T-helper 17 cell (primary cell): ENCODE measurements around the gene CDT1. TPM values are rescaled to one million over a fixed set of nuclear protein-coding genes. Genes with fewer than 3 reads are reported as not detected.
A peak's percentile ranks its signal among the peaks of the same experiment; 100 is the strongest.

Experiments
- ATAC-seq: fragments of 150-1000 bp; cut with Tn5 transposase; 2 replicates; pipeline ENCODE4 v1.10.0; 2021; ENCODE audit warnings: mild to moderate bottlenecking, moderate library complexity
- DNase-seq, 3 donors: peaks; one replicate each; pipeline versions ENCODE4 v3.0.0 to v3.0.0-alpha.2; 2020 to 2021
- H3K9me3 ChIP-seq: one replicate; pipeline ENCODE4 v1.7.0; 2013; ENCODE audit warnings: low read length, mild to moderate bottlenecking; ENCODE audit not compliant: control insufficient read depth, poor library complexity, severe bottlenecking
- H3K27ac Mint-ChIP-seq: one replicate; pipeline ENCODE4 v1.8.0; 2022; ENCODE audit warnings: mild to moderate bottlenecking, moderate library complexity, mixed read lengths
- H3K27me3 Mint-ChIP-seq: one replicate; pipeline ENCODE4 v1.8.0; 2022; ENCODE audit warnings: mixed read lengths
- H3K36me3 Mint-ChIP-seq: one replicate; pipeline ENCODE4 v1.8.0; 2022; ENCODE audit warnings: low read depth, mixed read lengths
- H3K4me1 Mint-ChIP-seq: one replicate; pipeline ENCODE4 v1.8.0; 2022; ENCODE audit warnings: mild to moderate bottlenecking, mixed read lengths
- H3K4me3 Mint-ChIP-seq: one replicate; pipeline ENCODE4 v1.8.0; 2022; ENCODE audit warnings: mild to moderate bottlenecking, moderate library complexity, mixed read lengths
- total RNA-seq, 4 donors: library from RNA in 2 of 4; stranded (reverse) in 2 of 4; gene quantifications; one replicate each; pipeline ENCODE4 v1.2.3 and lab custom pipeline; 2022 to 2026

The CDT1 gene
- total RNA-seq, 2 donors from 2014 or later: 0.42 to 1.3 TPM

DNA sequence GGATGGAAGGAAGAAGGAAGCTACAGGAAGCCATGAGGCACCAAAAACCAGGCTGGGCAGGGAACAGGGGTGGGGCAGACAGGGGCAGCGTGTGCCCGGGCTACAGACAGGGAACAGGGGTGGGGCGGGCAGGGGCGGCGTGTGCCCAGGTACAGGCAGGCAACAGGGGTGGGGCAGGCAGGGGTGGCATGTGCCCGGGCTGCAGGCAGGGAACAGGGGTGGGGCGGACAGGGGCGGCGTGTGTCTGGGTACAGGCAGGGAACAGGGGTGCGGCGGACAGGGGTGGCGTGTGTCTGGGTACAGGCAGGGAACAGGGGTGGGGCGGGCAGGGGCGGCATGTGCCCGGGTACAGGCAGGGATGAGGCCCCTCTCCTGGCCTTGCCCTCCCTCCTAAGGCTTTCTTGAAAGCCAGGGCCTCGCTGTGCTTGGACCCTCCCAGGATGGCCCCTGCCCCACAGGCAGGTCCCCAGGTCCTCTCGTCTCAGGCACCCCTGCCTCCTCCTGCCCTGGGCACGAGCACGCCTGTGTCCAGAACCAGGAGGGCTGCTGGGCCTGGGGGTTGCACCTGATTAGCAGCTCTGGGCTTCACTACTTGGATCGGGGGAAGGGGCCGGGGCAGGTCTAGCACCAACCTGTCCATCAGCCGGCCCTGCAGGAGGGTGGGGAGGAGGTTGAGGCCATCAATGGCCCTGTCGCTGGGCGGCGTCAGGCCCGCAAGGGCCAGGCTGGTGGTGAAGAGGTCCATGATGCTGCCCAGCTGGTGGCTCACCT, 22.7 kb downstream of the CDT1 start:
- Mint-ChIP-seq H3K27me3 (no peaks in the 10 kb centered on the region), H3K27ac (no peak overlapping the region), H3K4me3 (no peak overlapping the region), H3K36me3 (no peaks in the 10 kb centered on the region), H3K4me1 (no peaks in the 10 kb centered on the region)
- no peaks in the 10 kb centered on the region for H3K9me3 ChIP-seq
- DNase-seq (no peak), ATAC-seq (no peak)

DNA sequence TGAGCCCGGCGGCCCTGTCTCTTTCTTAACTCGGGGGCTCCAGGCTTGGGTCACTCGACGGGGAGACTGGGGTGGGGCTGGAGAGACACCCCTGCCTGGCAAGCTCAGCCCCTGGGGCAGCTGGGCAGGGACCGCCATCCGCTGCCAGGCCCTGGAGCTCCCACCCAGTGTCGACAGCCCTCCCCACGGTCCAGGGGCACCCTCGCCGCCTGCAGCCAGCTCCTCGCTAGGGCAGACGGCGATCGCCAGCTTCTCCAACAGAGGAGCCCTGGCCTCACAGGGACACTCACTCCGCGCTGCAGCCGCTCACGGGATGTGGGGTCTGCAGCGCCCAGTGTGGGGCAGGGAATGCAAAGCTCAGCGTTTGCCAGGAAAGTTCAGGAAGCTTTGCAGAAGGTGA, 24.1 kb downstream of the CDT1 start:
- H3K4me1 Mint-ChIP-seq: no peaks in the 10 kb centered on the region
- no peaks in the 10 kb centered on the region for H3K27me3 Mint-ChIP-seq
- no peak for ATAC-seq
- H3K36me3 Mint-ChIP-seq: no peaks in the 10 kb centered on the region
- H3K27ac Mint-ChIP-seq: no peak overlapping the region
- no peaks in the 10 kb centered on the region for H3K9me3 ChIP-seq
- no peak for DNase-seq
- no peak overlapping the region for H3K4me3 Mint-ChIP-seq

DNA sequence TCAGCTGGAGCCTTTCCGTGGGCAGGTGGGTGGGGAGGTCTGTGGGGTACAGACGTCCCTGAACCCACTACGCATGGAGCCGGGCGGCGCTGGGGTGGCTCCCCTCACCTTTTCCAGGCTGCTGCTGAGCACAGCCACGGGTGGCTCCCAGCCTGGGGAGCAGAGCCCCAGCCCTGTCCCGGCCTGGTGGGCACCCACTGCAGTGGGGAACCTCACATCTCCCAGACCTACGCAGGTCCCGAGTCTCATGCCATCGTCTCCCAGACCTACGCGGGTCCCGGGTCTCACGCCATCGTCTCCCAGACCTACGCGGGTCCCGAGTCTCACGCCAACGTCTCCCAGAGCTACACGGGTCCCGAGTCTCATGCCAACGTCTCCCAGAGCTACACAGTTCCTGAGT, 25.1 kb downstream of the CDT1 start:
- H3K4me1 Mint-ChIP-seq: no peaks in the 10 kb centered on the region
- no peaks in the 10 kb centered on the region for H3K27me3 Mint-ChIP-seq
- no peak overlapping the region for H3K27ac Mint-ChIP-seq
- no peaks in the 10 kb centered on the region for H3K9me3 ChIP-seq
- ATAC-seq: no peak
- H3K4me3 Mint-ChIP-seq: no peak overlapping the region
- H3K36me3 Mint-ChIP-seq: no peaks in the 10 kb centered on the region
- no peak for DNase-seq

DNA sequence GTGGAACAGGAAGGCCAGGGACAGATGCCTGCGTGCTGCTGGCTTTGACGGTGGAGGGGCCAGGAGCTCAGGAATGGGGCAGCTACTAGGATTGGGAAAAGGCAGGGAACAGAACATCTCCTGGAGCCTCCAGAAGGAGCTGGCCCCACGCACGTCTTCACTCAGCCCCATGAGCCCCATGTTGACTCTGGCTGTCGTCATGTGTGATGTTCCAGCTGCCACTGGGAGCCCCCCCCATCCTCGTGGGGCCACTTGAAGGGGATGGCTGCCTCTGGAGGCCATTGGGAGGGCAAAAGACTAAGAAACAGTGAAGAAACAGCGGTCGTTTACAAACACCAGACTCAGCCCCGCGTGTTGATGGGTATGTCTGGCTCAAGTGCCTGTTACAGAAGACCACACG, 26.7 kb downstream of the CDT1 start:
- no peak for ATAC-seq
- no peaks in the 10 kb centered on the region for H3K36me3 Mint-ChIP-seq
- H3K27me3 Mint-ChIP-seq: no peaks in the 10 kb centered on the region
- H3K4me1 Mint-ChIP-seq: no peaks in the 10 kb centered on the region
- no peak overlapping the region for H3K4me3 Mint-ChIP-seq
- no peak overlapping the region for H3K27ac Mint-ChIP-seq
- no peaks in the 10 kb centered on the region for H3K9me3 ChIP-seq
- DNase-seq: no peak

DNA sequence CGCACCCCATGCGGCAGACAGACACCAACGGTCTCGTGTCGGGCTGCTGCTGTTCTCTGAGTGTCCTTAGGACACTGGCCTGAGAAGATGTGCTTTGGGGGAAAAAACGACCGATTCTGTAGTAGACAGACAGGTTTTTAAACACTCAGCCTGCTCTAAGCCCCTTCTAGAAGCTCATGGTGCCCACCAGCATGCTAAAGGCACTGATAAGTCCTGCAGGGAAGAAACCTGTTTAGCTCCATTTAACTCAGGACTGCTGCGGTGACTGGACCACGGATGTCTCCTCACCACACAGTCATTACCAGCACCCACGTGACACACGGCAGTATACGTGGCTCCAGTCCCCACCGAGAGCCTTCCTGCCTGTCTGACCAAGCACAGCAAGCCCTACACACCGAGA, 27.2 kb downstream of the CDT1 start:
- no peak for ATAC-seq

DNA sequence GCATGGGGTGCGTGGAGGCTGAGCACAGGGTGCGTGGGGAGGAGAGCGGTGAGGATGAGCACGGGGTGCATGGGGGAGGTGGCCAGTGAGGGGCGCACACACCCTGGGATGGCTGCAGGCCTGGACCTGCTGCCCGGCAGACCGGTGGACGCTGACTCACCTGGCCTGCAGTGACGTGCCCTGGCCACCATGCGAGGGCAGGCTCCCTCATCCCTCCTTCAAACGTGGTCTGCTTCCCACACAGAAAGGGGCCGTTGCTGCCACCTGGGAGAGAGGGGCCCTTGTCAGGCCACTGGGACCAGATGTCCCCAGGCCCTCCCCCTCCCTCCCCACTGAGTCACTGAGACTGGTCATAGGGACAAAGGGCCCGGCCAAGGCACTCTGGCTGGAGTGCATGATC, 28.2 kb downstream of the CDT1 start:
- Mint-ChIP-seq H3K36me3 (no peaks in the 10 kb centered on the region), H3K27ac (no peak overlapping the region), H3K4me1 (no peaks in the 10 kb centered on the region), H3K27me3 (no peaks in the 10 kb centered on the region), H3K4me3 (no peak overlapping the region)
- H3K9me3 ChIP-seq: no peaks in the 10 kb centered on the region
- DNase-seq: no peak
- ATAC-seq: no peak

More for the DNA sequence above, 27.2 kb downstream of the CDT1 start:
- no peaks in the 10 kb centered on the region for H3K36me3 Mint-ChIP-seq
- H3K9me3 ChIP-seq: no peaks in the 10 kb centered on the region
- DNase-seq: no peak
- H3K27ac Mint-ChIP-seq: no peak overlapping the region
- H3K4me1 Mint-ChIP-seq: no peaks in the 10 kb centered on the region
- H3K4me3 Mint-ChIP-seq: no peak overlapping the region
- H3K27me3 Mint-ChIP-seq: no peaks in the 10 kb centered on the region

DNA sequence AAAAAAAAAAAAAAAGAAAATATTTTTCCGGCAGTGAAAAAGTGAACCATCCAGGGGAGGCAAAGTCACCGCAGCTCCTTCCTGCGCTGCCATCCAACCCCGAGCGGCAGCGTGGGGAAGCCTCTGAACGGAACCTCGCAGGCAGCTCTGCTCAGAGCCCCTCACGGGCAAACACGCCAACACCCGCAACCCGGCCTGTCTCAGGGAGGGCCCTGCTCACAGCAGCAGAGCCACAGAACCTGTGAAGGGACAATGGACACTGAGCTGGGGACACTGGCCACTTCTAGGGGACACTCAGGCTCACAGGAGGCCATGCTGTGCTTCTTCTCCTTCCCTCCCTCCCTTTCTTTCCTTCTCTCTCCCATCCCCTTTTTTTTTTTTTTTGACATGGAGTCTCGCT, 29.5 kb downstream of the CDT1 start:
- Mint-ChIP-seq H3K4me1 (no peaks in the 10 kb centered on the region), H3K36me3 (no peaks in the 10 kb centered on the region), H3K27me3 (no peaks in the 10 kb centered on the region), H3K27ac (no peak overlapping the region), H3K4me3 (no peak overlapping the region)
- H3K9me3 ChIP-seq: no peaks in the 10 kb centered on the region
- ATAC-seq: no peak
- no peak for DNase-seq

DNA sequence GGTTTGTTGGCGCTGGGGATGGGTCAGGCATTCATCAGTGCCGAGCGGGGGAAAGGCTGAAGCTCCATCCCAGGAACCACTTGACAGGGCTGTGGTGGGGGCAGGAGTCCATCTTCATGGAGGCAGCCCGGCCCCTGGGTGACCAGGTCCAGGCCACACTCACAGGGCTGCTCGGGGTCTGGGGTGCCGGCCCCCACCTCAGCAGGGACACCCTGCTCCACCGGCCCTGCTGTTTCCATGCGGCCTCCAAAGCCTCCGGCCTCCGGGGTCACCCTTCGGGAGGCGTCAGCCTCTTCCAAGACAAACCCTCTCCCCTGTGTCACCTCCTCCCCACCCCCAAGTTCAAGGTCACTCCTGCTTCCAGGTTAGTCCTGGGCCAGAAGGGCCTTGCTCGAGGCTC, 31.1 kb downstream of the CDT1 start:
- H3K4me3 Mint-ChIP-seq: no peak overlapping the region
- H3K27ac Mint-ChIP-seq: no peak overlapping the region
- H3K27me3 Mint-ChIP-seq: no peaks in the 10 kb centered on the region
- DNase-seq (no peak), ATAC-seq (no peak)
- H3K36me3 Mint-ChIP-seq: no peaks in the 10 kb centered on the region
- H3K9me3 ChIP-seq: no peaks in the 10 kb centered on the region
- no peaks in the 10 kb centered on the region for H3K4me1 Mint-ChIP-seq

DNA sequence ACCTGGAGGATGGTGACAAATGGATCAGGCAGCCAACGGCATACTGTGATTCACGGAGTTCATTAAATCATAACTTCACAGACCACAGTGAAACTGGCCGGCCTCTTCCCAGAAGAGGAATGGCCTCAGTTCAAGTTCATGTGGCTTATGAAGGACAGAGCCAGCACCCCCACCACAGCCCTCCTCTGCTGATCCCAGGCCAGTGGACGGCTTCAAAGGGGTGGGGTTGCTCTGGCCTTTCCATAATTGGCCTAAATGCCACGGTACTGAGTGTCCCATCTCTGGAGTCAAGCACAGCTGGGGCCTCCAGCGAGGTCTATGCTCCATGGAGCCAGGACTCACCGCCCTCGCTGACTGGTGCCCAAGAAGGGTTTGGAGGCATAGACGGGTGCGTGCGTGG, 31.8 kb downstream of the CDT1 start:
- ATAC-seq (no peak), DNase-seq (no peak)
- Mint-ChIP-seq H3K4me1 (no peaks in the 10 kb centered on the region), H3K27ac (no peak overlapping the region), H3K4me3 (no peak overlapping the region), H3K36me3 (no peaks in the 10 kb centered on the region), H3K27me3 (no peaks in the 10 kb centered on the region)
- H3K9me3 ChIP-seq: no peaks in the 10 kb centered on the region

DNA sequence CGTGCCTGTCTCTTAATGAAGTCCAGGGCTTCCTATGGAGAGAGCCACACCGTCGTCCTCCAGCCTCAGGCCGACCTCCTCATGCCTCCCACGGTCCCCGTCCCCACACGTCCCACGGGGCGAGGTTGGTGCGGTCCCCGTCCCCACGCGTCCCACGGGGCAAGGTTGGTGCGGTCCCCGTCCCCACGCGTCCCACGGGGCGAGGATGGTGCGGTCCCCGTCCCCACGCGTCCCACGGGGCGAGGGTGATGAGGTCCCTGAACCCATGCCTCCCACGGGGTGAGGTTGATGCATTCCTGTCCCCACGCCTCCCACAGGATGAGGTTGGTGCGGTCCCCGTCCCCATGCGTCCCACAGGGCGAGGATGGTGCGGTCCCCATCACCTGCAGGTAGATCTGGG, 32.2 kb downstream of the CDT1 start:
- Mint-ChIP-seq H3K4me1 (no peaks in the 10 kb centered on the region), H3K27me3 (no peaks in the 10 kb centered on the region), H3K27ac (no peak overlapping the region), H3K36me3 (no peaks in the 10 kb centered on the region), H3K4me3 (no peak overlapping the region)
- no peaks in the 10 kb centered on the region for H3K9me3 ChIP-seq
- ATAC-seq: no peak
- DNase-seq: no peak

DNA sequence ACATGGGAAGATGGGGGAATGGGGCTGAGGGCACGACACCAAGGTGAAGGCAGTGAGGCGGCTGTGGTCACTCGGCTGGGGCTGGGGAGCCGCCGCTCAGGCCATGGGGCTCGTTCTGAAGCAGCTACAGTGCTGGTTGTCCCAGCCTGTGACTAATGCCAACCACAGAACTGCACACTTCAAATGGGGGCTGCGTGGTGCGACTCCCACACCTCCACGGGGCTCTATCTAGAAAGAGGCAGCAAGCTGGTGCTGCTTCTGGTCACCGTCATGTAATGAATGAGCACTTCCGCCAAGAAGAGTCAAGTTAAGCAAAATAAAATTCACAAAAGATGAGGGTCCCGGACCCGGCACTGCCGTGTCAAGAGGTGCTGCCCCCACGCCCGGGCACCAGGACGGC, 33.2 kb downstream of the CDT1 start:
- ATAC-seq (no peak), DNase-seq (no peak)
- no peaks in the 10 kb centered on the region for H3K27me3 Mint-ChIP-seq
- no peaks in the 10 kb centered on the region for H3K9me3 ChIP-seq
- no peak overlapping the region for H3K4me3 Mint-ChIP-seq
- no peak overlapping the region for H3K27ac Mint-ChIP-seq
- no peaks in the 10 kb centered on the region for H3K4me1 Mint-ChIP-seq
- H3K36me3 Mint-ChIP-seq: no peaks in the 10 kb centered on the region

DNA sequence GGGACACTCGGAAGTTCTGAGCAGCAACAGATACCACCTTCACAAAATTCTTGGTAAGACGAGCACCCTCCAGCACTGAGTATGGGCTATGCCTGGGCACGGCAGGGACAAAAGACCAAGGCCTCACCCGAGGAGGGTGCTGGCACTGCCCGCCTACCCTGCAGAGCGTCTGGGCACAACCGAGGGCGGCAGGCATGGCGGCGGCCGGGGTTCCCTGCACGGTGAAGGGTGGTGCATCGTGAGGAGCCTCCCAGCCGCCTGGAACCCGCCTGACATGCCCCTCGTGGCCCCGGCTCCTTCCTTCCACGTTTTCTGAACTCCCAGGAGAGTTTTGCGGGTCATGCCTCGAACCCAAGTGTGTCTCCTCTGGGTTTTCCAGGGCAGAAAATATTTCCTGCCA, 34.2 kb downstream of the CDT1 start:
- Mint-ChIP-seq H3K4me3 (no peak overlapping the region), H3K36me3 (no peaks in the 10 kb centered on the region), H3K27me3 (no peaks in the 10 kb centered on the region), H3K4me1 (no peaks in the 10 kb centered on the region), H3K27ac (no peak overlapping the region)
- DNase-seq (no peak), ATAC-seq (no peak)
- H3K9me3 ChIP-seq: no peaks in the 10 kb centered on the region

DNA sequence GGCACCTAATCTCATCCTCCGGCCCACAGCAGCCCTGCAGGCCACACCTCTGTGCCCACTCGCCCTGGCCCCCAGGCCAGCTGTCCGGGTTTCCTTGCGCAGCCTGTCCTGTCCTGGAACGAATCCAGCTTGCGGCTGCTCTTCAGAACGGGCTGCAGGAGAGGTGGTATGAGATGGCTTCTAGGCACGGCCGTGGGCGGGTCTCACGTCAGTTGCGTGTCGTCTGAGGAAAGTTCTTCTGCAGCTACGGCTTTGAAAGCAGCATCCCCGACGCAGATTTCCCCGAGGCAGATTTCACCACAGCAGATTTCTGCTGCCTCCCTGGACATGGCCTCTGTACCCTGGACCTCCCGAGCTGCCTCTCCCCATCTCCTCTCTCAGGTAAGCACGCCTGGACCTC, 35.0 kb downstream of the CDT1 start:
- no peaks in the 10 kb centered on the region for H3K36me3 Mint-ChIP-seq
- no peak overlapping the region for H3K27ac Mint-ChIP-seq
- DNase-seq: no peak
- no peaks in the 10 kb centered on the region for H3K4me1 Mint-ChIP-seq
- ATAC-seq: no peak
- H3K9me3 ChIP-seq: no peaks in the 10 kb centered on the region
- H3K4me3 Mint-ChIP-seq: peak overlapping the region; percentile 41
- no peaks in the 10 kb centered on the region for H3K27me3 Mint-ChIP-seq

DNA sequence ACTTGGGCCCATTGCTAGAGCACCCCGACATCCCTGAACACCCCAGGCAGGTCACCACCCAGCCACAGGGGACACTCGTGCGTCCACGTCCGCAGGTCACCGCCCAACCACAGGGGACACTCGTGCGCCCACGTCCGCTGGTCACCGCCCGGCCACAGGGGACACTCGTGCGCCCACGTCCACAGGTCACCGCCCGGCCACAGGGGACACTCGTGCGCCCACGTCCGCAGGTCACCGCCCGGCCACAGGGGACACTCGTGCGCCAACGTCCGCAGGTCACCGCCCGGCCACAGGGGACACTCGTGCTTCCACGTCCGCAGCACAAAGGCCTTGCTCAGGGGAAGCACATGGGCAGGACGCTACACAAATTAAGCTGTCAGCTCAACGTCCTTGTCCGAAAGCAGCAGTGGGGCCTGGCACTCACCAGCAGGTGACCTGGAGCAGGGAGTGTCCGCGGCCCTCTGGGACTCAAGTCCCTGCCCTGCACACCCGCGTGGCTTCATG, 35.5 kb downstream of the CDT1 start:
- peak overlapping the region; percentile 41 for H3K4me3 Mint-ChIP-seq
- no peaks in the 10 kb centered on the region for H3K9me3 ChIP-seq
- H3K27ac Mint-ChIP-seq: no peak overlapping the region
- ATAC-seq (no peak), DNase-seq (no peak)
- no peaks in the 10 kb centered on the region for H3K4me1 Mint-ChIP-seq
- no peaks in the 10 kb centered on the region for H3K27me3 Mint-ChIP-seq
- H3K36me3 Mint-ChIP-seq: no peaks in the 10 kb centered on the region
